ENCODE results near the gene LTBP2.
A peak's percentile ranks its signal among the peaks of the same experiment; 100 is the strongest.

The LTBP2 gene

DNA sequence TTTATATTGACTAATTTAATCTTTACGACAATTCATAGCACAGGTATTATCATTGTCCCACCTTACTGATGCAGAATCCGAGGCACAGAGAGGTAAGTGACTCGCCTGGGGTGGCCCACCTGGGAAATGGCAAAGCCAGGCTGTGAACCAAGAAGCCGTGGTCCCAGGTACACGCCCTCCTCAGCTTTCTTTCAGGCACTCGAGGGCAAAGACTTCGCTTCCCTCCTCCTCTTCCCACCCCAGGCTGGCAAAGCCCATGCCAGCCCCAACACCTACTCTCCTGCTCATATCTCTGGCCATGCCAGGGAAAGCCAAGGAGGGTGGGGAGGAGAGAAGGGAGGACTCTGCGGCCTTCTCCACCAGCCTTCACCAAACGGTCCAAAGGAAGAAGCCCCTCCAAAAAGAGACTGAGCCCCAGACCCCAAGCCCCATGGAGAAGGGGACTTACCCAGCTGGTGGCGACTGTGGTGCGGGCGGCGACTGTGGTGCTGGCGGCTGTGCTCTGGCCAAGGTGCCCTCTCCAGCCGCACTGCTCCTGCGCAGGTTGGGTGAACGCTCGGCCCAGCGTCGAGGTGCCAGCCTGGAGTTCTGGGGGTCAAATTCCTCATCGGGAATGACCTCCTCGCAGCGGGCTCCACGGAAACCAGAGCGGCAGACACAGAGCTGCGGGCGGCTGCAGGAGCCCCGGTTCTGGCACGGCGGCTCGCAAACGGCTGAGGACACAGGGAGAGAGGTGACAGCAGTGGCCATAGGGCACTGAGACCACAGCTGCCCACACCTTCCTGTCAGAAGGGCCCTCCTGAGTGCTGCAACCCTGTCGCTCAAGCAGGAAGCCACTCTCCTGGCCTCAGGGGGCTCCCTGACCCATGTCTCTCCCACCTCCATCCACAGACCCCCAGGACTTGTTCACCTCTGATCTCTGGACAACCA lies 26.4 kb downstream of the LTBP2 start:
- Histone ChIP-seq H3K36me3 (replicated peaks) (peaks cover 10% of the 10 kb centered on the region), H3K4me3 (ENCODE audit: low read depth, low read length) (no peak overlapping the region), H3K27ac (no peak overlapping the region), H3K27me3 (replicated peaks) (no peaks in the 10 kb centered on the region)
- TF ChIP-seq, protein P1, sequence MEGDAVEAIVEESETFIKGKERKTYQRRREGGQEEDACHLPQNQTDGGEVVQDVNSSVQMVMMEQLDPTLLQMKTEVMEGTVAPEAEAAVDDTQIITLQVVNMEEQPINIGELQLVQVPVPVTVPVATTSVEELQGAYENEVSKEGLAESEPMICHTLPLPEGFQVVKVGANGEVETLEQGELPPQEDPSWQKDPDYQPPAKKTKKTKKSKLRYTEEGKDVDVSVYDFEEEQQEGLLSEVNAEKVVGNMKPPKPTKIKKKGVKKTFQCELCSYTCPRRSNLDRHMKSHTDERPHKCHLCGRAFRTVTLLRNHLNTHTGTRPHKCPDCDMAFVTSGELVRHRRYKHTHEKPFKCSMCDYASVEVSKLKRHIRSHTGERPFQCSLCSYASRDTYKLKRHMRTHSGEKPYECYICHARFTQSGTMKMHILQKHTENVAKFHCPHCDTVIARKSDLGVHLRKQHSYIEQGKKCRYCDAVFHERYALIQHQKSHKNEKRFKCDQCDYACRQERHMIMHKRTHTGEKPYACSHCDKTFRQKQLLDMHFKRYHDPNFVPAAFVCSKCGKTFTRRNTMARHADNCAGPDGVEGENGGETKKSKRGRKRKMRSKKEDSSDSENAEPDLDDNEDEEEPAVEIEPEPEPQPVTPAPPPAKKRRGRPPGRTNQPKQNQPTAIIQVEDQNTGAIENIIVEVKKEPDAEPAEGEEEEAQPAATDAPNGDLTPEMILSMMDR (IDR thresholded peaks at IDR 0.05; ENCODE audit: low read depth, low read length, missing control alignments), result no peak
- in situ Hi-C loops (cut with HindIII; ENCODE audit: low pct_ligation_motif_present, low sequenced_read_pairs), result no loop called here
- no peak for DNase-seq

DNA sequence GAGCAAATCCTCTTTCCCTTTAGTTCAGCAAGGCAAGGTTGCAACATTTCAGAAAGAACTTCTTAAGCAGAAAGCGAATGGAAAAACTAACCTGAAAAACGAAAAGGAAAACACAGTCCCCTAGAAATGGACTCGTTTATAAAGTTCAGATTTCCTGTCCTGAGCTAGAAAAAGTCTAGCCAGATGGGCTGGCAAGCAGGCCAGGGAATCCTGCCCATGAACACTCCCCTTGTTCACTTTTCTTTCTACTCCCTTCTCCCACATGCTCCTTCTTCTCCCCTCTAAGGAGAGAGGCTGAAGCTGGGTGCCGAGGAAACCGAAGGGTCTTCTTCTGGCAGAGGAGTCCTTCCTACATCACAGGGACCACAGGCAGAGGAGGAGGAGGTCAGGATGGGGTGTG lies 27.1 kb downstream of the LTBP2 start:
- Histone ChIP-seq H3K36me3 (replicated peaks) (peaks cover 10% of the 10 kb centered on the region), H3K4me3 (ENCODE audit: low read depth, low read length) (no peak overlapping the region), H3K27ac (no peak overlapping the region), H3K27me3 (replicated peaks) (no peaks in the 10 kb centered on the region)
- in situ Hi-C loops (cut with HindIII; ENCODE audit: low pct_ligation_motif_present, low sequenced_read_pairs), result no loop called here
- DNase-seq, result no peak
- TF ChIP-seq, protein P1 (IDR thresholded peaks at IDR 0.05; ENCODE audit: low read depth, low read length, missing control alignments), result no peak

DNA sequence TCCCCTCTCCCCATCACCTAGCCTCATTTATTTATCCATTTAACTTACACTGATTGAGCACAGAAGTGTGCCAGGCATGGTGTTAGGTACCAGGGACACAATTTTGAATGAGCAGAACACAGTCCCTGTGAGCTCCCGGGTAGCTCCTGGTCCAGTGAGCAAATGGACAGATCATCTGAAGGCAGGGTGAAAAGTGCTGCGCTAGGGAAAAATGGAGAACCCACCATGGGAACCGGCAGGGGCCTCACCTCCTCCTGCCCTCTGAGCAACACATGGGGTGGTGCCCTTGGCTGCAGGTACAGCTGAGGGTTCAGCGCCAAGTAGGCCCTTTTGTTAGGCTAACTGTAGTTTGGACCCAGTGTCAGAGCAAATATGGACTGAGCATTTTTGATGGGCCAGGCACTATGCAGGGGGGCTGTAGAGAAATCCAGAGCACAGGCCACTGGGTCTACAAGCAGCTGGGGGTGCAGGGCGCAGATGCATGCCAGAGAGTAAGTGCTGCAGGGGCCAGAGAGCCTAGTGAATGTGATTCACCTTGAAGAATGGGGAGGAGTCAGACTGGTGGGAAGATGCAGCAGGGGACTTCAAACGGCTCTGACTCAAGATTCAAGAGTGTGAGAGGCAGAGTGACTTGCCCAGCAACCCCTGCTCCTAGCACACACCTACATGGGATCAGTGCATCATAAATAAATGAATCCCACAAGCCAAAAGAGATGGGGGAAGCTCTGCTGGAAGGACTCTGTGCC lies 28.2 kb downstream of the LTBP2 start:
- Histone ChIP-seq H3K27me3 (replicated peaks) (no peaks in the 10 kb centered on the region), H3K27ac (no peak overlapping the region), H3K4me3 (ENCODE audit: low read depth, low read length) (no peak overlapping the region), H3K36me3 (replicated peaks) (peaks cover 10% of the 10 kb centered on the region)
- TF ChIP-seq, protein P1 (IDR thresholded peaks at IDR 0.05; ENCODE audit: low read depth, low read length, missing control alignments), result no peak
- DNase-seq, result peak; percentile 70
- in situ Hi-C loops (cut with HindIII; ENCODE audit: low pct_ligation_motif_present, low sequenced_read_pairs), result no loop called here

DNA sequence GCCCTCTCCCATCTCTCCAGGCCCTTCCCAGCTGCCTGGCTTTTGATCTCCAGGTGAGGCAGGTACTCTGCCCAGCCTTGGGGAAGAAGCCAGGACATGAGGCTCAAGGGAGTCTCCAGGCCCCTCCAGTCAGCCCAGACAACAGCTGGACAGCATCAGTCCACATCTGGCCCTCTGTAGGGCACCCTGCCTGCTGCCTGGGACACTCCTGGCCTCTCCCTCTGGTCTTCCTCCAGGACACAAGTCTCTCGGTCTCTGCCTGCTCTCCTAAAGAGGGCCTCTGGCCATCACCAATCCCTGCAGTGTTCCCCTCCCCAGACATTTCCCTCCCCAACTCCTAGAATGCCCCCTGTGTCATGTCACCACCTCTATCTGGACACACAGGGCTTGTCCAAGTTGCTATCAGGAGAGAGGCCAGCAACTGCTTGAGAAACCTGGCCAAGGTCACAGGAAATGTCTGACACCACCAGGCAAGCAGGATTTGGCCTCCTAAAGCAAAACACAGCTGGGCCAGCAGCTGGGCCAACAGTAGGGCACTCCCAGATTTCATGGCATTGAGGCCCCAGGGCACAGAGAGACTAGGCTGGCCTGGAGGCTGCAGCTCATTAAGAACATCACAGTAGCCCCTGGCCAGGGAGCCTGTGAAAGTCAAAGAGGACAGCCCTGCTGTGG lies 29.0 kb downstream of the LTBP2 start:
- in situ Hi-C loops (cut with HindIII; ENCODE audit: low pct_ligation_motif_present, low sequenced_read_pairs), result no loop called here
- TF ChIP-seq, protein P1 (IDR thresholded peaks at IDR 0.05; ENCODE audit: low read depth, low read length, missing control alignments), result no peak
- H3K27me3 ChIP-seq (replicated peaks), result no peaks in the 10 kb centered on the region
- no peak for DNase-seq
- peaks cover 10% of the 10 kb centered on the region for H3K36me3 ChIP-seq (replicated peaks)
- no peak overlapping the region for H3K27ac ChIP-seq
- H3K4me3 ChIP-seq (ENCODE audit: low read depth, low read length), result no peak overlapping the region

DNA sequence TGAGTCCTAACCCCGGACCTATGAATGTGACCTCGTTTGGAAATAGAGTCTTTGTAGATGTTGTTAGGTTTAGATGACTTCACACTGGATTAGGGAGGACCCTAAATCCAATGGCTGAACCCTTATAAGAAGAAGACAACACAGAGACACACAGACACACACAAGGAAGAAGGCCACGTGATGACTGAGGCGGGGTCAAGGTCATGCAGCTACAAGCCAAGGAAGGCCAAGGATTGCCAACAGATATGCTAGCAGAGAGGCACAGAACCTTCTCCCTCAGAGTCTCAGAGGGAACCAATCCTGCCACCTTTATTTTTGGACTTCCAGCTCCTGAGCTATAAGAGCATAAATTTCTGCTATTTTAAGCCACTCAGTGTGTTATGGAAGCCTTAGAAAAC lies 31.8 kb downstream of the LTBP2 start:
- Histone ChIP-seq H3K27me3 (replicated peaks) (no peaks in the 10 kb centered on the region), H3K27ac (peak overlapping the region; percentile 53), H3K4me3 (ENCODE audit: low read depth, low read length) (no peak overlapping the region), H3K36me3 (replicated peaks) (peaks cover 7% of the 10 kb centered on the region)
- in situ Hi-C loops (cut with HindIII; ENCODE audit: low pct_ligation_motif_present, low sequenced_read_pairs), result no loop called here
- TF ChIP-seq, protein P1 (IDR thresholded peaks at IDR 0.05; ENCODE audit: low read depth, low read length, missing control alignments), result no peak
- no peak for DNase-seq

Data from brain microvascular endothelial cell (primary cell).